ENCODE data around the gene MRTFA. TPM values are rescaled to one million over a fixed set of nuclear protein-coding genes. Genes with fewer than 3 reads are reported as not detected.
A peak's percentile ranks its signal among the peaks of the same experiment; 100 is the strongest.

MRTFA gene
- total RNA-seq, 1 donor from 2014 or later = 11.3 TPM

DNA sequence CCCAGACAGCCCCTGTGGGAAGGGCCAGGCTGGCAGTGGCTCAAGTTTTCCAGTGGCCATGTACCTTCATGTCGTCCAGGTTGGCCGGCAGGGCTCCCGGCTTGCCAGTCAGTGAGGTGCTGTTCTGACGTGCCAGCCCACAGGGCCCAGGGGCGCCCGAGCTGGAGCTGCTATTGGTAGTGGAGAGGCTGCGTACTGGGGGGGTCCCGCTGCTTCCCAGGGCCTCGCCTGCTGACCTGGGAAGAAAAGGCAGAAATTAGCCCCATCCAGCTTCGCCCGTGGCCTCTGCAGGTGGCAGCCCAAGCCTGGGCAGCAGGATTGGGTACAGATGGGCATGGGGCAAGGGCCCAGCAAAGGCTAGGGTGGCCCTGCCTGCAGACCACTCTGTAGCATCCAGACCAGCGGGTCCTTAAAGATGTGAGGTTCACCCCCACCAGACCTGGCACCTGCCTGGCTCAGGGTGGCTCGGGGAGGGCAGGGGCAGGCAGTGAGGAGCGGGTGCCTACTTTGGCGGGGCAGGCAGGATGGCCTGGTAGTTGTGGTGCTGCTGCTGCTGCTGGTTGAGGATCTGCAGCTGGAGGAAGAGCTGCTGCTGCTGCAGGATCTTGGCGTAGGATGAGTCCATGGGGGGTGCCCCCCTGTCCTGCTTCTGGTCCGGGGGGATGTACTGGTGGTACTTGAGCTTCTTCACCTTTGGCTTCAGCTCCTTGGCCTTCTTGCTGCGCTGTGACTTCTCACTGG lies 216.0 kb downstream of the MRTFA start:
- H3K36me3 Mint-ChIP-seq = peaks cover 19% of the 10 kb centered on the region
- Histone ChIP-seq H3K4me1 (no peaks in the 10 kb centered on the region), H3K27ac (no peak overlapping the region), H3K27me3 (no peaks in the 10 kb centered on the region), H2AFZ (replicated peaks) (no peak overlapping the region), H3K4me2 (no peak overlapping the region), H3F3A (ENCODE audit: low read depth) (no peaks in the 10 kb centered on the region), H3K79me2 (ENCODE audit: low read depth) (no peaks in the 10 kb centered on the region), H3K9me3 (ENCODE audit: low read depth) (no peaks in the 10 kb centered on the region), H3K4me3 (no peak overlapping the region), H3K9ac (no peak overlapping the region), H4K20me1 (ENCODE audit: low read depth) (no peaks in the 10 kb centered on the region), H3K36me3 (no peaks in the 10 kb centered on the region)
- no peak for DNase-seq (ENCODE audit: low spot score)
- H3K4me1 Mint-ChIP-seq = peaks cover 3% of the 10 kb centered on the region
- no peak overlapping the region for H3K27ac Mint-ChIP-seq
- no peak overlapping the region for H3K4me3 Mint-ChIP-seq
- no peaks in the 10 kb centered on the region for H3K27me3 Mint-ChIP-seq (ENCODE audit: insufficient read depth, low read depth)
- no peak for TF ChIP-seq EZH2phosphoT487 (IDR thresholded peaks at IDR 0.05)
- no peak for TF ChIP-seq EZH2 (IDR thresholded peaks at IDR 0.05)
- TF ChIP-seq, protein P1, sequence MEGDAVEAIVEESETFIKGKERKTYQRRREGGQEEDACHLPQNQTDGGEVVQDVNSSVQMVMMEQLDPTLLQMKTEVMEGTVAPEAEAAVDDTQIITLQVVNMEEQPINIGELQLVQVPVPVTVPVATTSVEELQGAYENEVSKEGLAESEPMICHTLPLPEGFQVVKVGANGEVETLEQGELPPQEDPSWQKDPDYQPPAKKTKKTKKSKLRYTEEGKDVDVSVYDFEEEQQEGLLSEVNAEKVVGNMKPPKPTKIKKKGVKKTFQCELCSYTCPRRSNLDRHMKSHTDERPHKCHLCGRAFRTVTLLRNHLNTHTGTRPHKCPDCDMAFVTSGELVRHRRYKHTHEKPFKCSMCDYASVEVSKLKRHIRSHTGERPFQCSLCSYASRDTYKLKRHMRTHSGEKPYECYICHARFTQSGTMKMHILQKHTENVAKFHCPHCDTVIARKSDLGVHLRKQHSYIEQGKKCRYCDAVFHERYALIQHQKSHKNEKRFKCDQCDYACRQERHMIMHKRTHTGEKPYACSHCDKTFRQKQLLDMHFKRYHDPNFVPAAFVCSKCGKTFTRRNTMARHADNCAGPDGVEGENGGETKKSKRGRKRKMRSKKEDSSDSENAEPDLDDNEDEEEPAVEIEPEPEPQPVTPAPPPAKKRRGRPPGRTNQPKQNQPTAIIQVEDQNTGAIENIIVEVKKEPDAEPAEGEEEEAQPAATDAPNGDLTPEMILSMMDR (IDR thresholded peaks at IDR 0.05) = no peak
- no peaks in the 10 kb centered on the region for H3K9me3 Mint-ChIP-seq

DNA sequence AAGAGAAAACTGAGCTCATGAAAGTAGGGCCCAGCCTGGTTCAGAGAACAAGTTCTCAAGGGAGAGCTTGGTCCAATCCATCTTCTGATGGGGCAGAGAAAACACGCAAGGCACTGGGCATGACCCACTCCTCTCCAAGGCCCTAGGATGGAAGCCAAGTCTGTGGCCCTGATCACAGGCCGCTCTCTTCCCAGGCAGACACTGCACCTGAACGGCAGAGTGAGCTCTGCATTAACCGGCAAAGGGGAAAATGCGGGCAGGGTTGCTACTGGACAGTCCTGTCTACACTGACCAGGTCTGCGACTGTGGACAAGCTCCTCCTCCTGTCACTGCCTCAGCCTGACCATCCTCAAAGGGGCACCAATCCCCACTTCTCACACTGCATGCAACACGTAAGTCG lies 216.8 kb downstream of the MRTFA start:
- H3K4me1 ChIP-seq = no peaks in the 10 kb centered on the region
- H3K9ac ChIP-seq = no peak overlapping the region
- Mint-ChIP-seq H3K36me3 (peaks cover 19% of the 10 kb centered on the region), H3K27ac (no peak overlapping the region), H3K4me1 (peaks cover 3% of the 10 kb centered on the region), H3K27me3 (ENCODE audit: insufficient read depth, low read depth) (no peaks in the 10 kb centered on the region), H3K9me3 (no peaks in the 10 kb centered on the region), H3K4me3 (no peak overlapping the region)
- no peaks in the 10 kb centered on the region for H3F3A ChIP-seq (ENCODE audit: low read depth)
- no peaks in the 10 kb centered on the region for H3K79me2 ChIP-seq (ENCODE audit: low read depth)
- no peaks in the 10 kb centered on the region for H4K20me1 ChIP-seq (ENCODE audit: low read depth)
- no peaks in the 10 kb centered on the region for H3K27me3 ChIP-seq
- no peak for DNase-seq (ENCODE audit: low spot score)
- H3K36me3 ChIP-seq = no peaks in the 10 kb centered on the region
- no peak overlapping the region for H3K4me3 ChIP-seq
- TF ChIP-seq, protein P1 (IDR thresholded peaks at IDR 0.05) = no peak
- no peak for TF ChIP-seq EZH2phosphoT487 (IDR thresholded peaks at IDR 0.05)
- TF ChIP-seq EZH2 (IDR thresholded peaks at IDR 0.05) = no peak
- no peaks in the 10 kb centered on the region for H3K9me3 ChIP-seq (ENCODE audit: low read depth)
- H2AFZ ChIP-seq (replicated peaks) = no peak overlapping the region
- H3K4me2 ChIP-seq = no peak overlapping the region
- H3K27ac ChIP-seq = no peak overlapping the region

DNA sequence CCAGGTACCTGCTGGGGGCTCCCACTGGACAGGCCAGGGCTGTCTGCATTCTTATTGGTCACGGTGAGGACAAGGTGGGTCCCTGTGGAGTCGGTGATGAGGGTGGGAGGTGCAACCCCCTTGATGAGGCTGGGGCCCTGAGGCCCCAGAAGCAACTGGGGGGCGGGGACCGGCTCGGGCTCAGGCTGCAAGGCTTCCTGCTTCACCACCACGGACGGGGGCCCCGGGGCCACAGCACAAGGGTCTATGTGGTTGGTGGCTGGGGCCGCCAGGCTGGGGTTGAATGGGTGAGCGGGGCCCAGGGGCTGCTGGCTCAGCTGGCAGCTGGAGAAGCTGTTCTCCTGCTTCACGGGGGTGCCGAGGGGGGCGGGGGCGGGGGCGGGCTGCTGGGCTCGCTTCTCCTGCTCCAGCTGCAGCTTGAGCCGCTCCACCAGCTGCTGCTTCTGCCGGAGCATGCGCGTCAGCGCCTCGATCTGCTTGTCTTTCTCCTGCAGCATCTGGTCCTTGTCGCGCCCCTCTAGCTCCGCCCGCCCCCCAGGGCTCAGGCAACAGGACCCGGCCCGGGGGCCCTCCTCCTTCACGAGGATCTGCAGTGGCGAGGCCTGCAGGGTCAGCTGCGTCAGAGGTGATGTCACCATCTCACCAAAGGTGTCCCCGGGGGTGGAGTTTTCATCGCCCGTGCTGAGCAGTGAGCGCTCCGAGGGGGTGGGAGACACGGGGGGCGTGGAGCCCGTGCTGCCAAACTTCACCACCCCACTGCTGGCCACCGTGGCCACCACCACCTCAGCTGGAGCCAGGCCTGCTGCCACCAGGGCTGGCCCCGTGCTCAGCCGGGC lies 217.9 kb downstream of the MRTFA start:
- Histone ChIP-seq H3K36me3 (no peaks in the 10 kb centered on the region), H3F3A (ENCODE audit: low read depth) (no peaks in the 10 kb centered on the region), H3K27ac (no peak overlapping the region), H3K4me1 (no peaks in the 10 kb centered on the region), H3K79me2 (ENCODE audit: low read depth) (no peaks in the 10 kb centered on the region), H3K4me2 (no peak overlapping the region), H3K9ac (no peak overlapping the region), H3K27me3 (no peaks in the 10 kb centered on the region), H4K20me1 (ENCODE audit: low read depth) (no peaks in the 10 kb centered on the region), H3K4me3 (no peak overlapping the region), H2AFZ (replicated peaks) (no peak overlapping the region), H3K9me3 (ENCODE audit: low read depth) (no peaks in the 10 kb centered on the region)
- DNase-seq (ENCODE audit: low spot score) = peak; percentile 14
- no peaks in the 10 kb centered on the region for H3K9me3 Mint-ChIP-seq
- peaks cover 3% of the 10 kb centered on the region for H3K27me3 Mint-ChIP-seq (ENCODE audit: insufficient read depth, low read depth)
- H3K27ac Mint-ChIP-seq = no peak overlapping the region
- peaks cover 21% of the 10 kb centered on the region for H3K36me3 Mint-ChIP-seq
- TF ChIP-seq EZH2 (IDR thresholded peaks at IDR 0.05) = no peak
- no peak for TF ChIP-seq EZH2phosphoT487 (IDR thresholded peaks at IDR 0.05)
- TF ChIP-seq, protein P1 (IDR thresholded peaks at IDR 0.05) = no peak
- no peak overlapping the region for H3K4me3 Mint-ChIP-seq
- H3K4me1 Mint-ChIP-seq = peaks cover 3% of the 10 kb centered on the region
